B cell (primary cell): ENCODE data around the gene KCNK4.

Source experiments
- EZH2 ChIP-seq: IDR thresholded peaks from 2 replicates; pipeline ENCODE4 v1.6.1; 2012; ENCODE audit warnings: borderline replicate concordance, low read depth, mild to moderate bottlenecking, moderate library complexity, low read length; ENCODE audit not compliant: insufficient read depth, poor library complexity, severe bottlenecking
- TF ChIP-seq, protein P1 (sequence below): fragments of 200-600 bp; IDR thresholded peaks from one replicate; pipeline ENCODE4 v1.8.0; 2022; ENCODE audit warnings: antibody characterized with exemption, mild to moderate bottlenecking

- TF ChIP-seq, protein P1, sequence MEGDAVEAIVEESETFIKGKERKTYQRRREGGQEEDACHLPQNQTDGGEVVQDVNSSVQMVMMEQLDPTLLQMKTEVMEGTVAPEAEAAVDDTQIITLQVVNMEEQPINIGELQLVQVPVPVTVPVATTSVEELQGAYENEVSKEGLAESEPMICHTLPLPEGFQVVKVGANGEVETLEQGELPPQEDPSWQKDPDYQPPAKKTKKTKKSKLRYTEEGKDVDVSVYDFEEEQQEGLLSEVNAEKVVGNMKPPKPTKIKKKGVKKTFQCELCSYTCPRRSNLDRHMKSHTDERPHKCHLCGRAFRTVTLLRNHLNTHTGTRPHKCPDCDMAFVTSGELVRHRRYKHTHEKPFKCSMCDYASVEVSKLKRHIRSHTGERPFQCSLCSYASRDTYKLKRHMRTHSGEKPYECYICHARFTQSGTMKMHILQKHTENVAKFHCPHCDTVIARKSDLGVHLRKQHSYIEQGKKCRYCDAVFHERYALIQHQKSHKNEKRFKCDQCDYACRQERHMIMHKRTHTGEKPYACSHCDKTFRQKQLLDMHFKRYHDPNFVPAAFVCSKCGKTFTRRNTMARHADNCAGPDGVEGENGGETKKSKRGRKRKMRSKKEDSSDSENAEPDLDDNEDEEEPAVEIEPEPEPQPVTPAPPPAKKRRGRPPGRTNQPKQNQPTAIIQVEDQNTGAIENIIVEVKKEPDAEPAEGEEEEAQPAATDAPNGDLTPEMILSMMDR, result no peak
- no peak for TF ChIP-seq EZH2
Measured at GRCh38 chr11:64275841-64276240, 15.3 kb upstream of the KCNK4 start.
